Stimulated activated CD8-positive, alpha-beta memory T cell treated with anti-CD3 and anti-CD28 coated beads, Interleukin-7, amount 100 ng/mL, for 24 hours (primary cell): ENCODE measurements around the gene MDGA2.

Experiments used
- DNase-seq: peaks from one replicate; pipeline ENCODE4 v3.0.0-alpha.2; 2020; ENCODE audit warnings: low read depth

Gene MDGA2

GRCh38 chr14:46902837-46903236 lies 772.6 kb downstream of the MDGA2 start:
- DNase-seq: no peak

- no peak for DNase-seq
These were observed 780.9 kb downstream of the MDGA2 start for GRCh38 chr14:46894476-46894875.

- DNase-seq: no peak
These were observed 788.3 kb downstream of the MDGA2 start for GRCh38 chr14:46887144-46887543.

GRCh38 chr14:46885566-46885965 lies 789.8 kb downstream of the MDGA2 start:
- no peak for DNase-seq

GRCh38 chr14:46861753-46862152 lies 813.7 kb downstream of the MDGA2 start:
- no peak for DNase-seq

GRCh38 chr14:46840944-46841720 lies 834.3 kb downstream of the MDGA2 start:
- no peak for DNase-seq

- DNase-seq: no peak
These were observed 855.1 kb downstream of the MDGA2 start for GRCh38 chr14:46820291-46820690.

- no peak for DNase-seq
These were observed 856.3 kb downstream of the MDGA2 start for GRCh38 chr14:46819117-46819516.

GRCh38 chr14:46818147-46818546 lies 857.3 kb downstream of the MDGA2 start:
- DNase-seq: no peak

- DNase-seq: no peak
These were observed 882.3 kb downstream of the MDGA2 start for GRCh38 chr14:46793144-46793543.
